Inflammatory macrophage (primary cell): Measurements from ENCODE around the gene KRT3.

Source experiments
- DNase-seq, 2 donors: peaks; one replicate each; pipeline ENCODE4 v3.0.0-alpha.2; 2020 to 2022
- total RNA-seq, 18 experiments: gene quantifications; one replicate each; lab custom pipeline; 2026; ENCODE audit warnings: mixed read lengths in 6 of 18, inconsistent platforms in 2 of 18; lab: John Stamatoyannopoulos, UW

Gene KRT3
- total RNA-seq: 0 to 0.16 (median 0) reads per million in 18 experiments

DNA sequence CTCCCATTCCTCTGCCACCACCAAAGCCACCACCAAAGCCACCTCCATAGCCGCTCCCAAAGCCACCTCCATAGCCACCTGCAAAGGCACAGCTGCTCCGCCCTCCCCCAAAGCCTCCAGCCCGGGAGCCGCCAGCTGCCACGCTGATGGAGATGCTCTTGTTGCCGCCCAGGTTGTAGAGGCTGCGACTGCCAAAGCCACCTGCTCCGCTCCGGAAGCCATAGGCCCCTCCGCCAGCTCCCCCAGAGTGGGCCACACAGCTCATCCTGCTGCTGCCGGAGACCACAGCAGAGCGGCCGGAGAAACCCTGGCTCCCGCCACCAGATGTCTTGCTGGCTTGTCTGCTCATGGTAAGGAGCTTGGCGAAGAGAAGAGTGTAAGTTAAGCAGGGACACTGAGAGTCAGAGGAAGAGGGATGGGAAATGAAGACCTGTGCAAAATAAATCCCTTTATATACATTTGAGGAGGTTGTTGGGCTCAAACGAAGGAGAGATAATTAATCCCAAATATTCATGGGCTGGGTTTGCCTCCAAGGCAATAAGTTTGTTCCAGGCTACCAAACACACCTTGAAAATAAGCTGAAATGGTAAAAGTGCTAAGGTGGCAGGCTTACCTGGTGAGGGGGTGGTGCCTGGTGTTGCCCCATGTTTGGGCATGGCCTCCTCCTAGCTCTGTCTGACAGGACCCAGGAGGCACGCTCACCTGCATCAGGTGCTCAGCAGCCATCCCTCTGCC lies at the start of gene KRT3:
Gene KRT3 (minus strand): TSS at position 424 of the 735 bp plus-strand sequence. CDS start 75 bp downstream, at position 349.
- DNase-seq: no peak

DNA sequence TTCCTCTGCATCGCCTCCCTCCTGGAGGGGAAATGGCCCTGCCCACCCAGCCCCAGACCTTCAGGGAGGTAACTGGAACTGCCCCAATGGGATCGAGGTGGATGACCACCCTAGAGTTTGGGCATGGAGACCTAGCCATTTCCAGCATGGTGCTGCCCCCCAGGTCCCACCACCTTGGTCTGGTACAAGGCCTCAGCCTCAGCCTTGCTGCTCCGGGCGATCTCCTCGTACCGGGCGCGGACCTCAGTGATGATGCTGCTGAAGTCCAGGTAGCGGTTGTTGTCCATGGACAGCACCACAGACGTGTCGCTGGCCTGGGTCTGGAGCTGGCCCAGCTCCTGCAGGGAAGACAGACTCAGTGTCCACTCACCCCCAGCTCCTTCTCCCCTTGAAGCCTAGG lies 48.5 kb upstream of the KRT3 start:
- DNase-seq: no peak

GRCh38 chr12:52839436-52840105 lies 43.7 kb upstream of the KRT3 start:
- no peak for DNase-seq

DNA sequence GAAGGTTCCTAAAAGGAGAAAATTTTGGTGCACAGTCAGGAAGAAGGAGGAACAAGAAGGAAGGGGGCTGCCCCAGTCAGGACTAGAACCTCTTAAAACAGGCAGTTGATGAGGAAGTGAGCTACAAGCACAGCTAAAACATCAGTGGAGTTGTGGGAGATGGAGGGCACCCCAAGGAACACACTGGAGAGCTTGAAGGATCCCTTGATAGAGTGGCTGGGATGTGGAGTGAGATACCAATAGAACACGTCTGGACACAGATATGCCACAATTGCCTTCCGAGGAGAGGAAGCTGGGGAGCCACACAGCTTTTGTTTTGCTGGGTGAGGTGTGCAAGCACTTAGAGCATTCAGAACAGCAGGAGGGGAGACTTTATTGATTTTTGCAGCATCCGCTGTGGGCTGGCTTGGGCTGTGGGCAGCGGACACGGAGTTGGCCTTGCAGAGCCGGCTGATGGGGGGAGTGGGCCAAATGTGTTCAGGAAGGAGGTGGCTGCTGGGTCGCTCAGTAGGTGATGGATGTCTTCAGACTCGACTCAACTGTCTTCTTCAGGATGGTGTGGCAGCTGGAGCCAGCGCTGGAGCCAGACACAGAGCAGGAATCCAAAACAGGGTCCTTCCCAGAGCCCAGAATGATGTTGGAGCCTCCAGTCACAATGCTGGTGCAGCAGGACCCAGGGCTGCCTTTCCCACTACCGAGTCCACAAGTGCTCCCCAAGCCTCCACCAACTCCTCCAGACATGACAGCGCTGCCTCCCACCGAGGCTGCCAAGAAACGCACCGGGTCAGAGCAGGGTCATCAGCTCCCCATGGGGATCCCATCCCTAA lies 42.9 kb upstream of the KRT3 start:
- DNase-seq: peak; percentile 44 to 77

GRCh38 chr12:52837781-52838608 lies 42.1 kb upstream of the KRT3 start:
- peak in 1 of 2 donors; percentile 30 for DNase-seq

- DNase-seq: peak; percentile 68 to 90
Observed at GRCh38 chr12:52837413-52837741, 41.5 kb upstream of the KRT3 start.

DNA sequence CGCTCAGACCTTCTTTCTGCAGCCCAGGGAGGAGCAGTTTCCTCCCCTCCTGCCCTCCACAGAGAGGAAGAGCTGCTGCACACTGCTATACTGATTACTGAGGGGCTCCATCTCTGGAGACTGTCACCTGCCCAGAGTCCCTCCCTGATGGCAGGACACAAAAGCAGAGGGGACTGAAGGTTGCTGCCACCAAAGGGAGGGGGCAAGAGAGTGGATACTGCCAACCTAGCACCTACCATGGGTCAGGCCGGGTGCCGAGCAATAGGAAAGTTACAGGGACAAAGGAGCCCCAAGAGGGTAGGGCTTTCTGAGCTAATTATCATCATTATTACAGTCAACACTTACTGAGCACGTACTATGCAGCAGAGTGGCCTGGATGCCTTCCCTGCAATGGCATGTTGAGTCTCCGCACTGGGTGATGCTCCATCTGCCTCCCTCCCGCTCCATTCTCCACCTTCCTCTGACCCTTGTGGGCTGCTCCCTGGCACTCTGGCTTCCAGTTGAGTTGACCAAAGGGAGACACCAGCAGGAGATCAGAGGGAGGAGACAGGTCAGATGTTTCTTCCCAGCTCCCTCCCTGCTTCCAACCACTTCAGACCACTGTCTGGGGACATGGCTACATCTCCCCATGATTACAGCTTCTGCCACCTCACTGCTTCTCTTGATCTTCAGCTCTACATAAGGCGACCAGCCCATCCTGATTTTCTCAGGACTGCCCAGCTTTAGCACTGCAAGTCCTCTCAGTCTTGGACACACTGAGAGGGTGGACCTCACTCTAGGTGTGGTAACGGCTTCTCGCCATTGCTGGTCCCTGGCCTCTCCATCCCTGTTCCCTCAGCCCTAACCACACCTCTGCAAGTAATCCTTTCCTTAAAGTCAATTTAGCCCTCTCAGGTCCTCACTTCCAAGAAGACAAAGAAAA lies 40.8 kb upstream of the KRT3 start:
- DNase-seq: peak in 1 of 2 donors; percentile 8

GRCh38 chr12:52836042-52836466 lies 40.1 kb upstream of the KRT3 start:
- DNase-seq: peak; percentile 82 to 97

GRCh38 chr12:52835271-52836041 lies 39.5 kb upstream of the KRT3 start:
- DNase-seq: no peak

GRCh38 chr12:52834727-52835001 lies 38.7 kb upstream of the KRT3 start:
- no peak for DNase-seq

DNA sequence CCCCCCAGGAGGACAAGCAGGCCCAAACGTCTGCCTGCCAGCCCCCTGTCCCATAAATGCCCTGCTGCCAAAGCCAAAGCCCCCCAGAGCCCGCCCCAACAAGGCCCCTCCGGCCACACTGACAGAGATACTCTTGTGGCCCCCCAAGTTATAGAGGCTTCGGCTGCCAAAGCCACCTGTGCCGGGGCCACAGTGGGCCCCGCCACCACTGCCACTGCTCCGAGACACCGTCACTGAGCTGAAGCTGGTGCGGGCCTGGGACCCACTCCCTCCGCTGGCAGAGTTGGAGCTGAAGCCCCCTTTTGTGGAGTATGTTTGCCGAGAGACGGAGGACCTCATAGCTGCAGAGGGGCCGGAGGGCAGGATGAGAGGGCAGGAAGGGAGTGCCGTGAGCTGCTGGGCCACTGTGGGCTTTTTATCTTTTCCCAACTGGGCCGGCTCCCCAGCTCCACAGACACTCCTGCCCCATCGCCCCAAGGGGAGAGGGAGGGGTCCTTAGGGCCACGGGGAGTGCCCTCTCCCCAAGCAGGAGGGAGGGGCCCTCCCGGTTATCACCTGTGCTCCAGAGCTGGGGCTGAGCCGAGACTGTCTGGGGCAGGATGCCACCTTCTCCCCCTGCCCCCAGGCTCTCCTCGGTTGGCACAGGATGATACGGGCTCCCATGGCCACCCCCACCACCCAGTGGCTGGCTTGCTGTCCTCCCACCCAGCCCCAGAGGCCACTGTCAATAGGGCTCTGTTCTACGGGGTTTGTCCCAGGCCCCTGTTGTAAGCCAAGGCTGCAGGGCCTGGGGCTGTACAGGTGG lies 38.2 kb upstream of the KRT3 start, which contains the start of gene KRT79:
Gene KRT79 (minus strand): TSS at position 390 of the 805 bp plus-strand sequence. CDS start 51 bp downstream, at position 339.
- no peak for DNase-seq

- peak; percentile 66 to 81 for DNase-seq
Observed at GRCh38 chr12:52832985-52833905, 37.3 kb upstream of the KRT3 start.

DNA sequence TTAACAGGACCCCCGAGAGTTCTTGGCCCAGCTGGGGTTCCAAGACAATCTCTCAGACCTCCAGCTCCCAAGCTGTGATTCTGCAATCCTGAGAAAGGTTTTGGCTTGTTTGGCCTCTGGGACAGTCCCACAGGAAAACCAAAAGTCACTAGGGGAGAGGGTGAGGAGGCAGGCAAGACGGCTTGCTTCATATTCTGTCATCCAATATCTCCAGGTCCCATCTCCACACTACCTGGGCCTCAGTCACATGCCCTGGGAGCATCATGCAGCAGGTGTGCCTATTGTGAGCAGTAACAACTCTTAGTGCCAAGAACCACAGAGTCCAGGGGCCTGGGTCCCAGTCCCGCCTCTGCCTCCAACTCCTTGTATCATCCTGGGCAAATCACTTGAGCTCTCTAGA lies 36.5 kb upstream of the KRT3 start:
- no peak for DNase-seq

- DNase-seq: no peak
Observed at GRCh38 chr12:52831251-52831650, 35.3 kb upstream of the KRT3 start.

DNA sequence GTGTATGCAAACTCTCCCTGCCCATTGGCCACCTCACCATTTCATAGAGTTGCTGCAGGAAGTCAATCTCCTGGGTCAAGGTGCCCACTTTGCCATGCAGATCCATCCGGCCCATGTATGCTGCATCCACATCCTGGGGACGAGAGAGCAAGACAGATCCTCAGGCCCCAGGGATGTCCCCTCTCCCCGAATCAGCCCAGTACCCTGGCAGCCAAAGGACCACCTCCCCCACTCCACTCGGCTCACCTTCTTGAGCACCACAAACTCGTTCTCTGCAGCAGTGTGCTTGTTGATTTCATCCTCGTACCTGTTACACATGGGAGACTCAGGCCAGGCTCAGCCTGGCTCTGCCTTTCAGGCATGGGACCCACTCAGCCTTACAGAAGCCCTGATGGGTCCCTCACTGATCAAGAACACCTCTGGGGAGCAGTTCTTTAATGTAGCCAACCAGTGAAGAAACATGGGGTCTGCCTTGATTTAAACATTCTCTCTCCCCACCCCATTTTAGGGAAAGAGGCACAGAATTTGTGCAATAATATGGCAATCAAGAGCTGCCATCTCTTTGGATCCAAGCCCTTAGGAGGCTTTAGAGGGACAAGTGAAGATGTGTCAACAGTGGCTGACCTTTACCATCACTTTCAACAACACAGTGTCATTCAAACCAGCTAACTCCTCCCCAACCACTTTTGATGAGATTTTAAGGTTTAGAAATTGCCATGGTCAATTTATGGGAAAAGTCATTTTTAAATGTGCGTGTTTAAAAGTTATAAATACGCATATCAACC lies 34.3 kb upstream of the KRT3 start:
- peak; percentile 52 to 54 for DNase-seq

- DNase-seq: peak; percentile 92
Observed at GRCh38 chr12:52828591-52829021, 32.7 kb upstream of the KRT3 start.

GRCh38 chr12:52828156-52828555 lies 32.2 kb upstream of the KRT3 start:
- no peak for DNase-seq
